OCI-LY3 (cell line): ENCODE results near the gene SELENON.

ENCODE experiments used
- H2AFZ ChIP-seq: fragments of 200-600, 300-600 bp; shearing (Covaris generic); 2 replicates; pipeline ENCODE4 v1.6.0; 2014; ENCODE audit warnings: antibody characterized with exemption, low read depth, low read length
- H3K27ac ChIP-seq: fragments of 200-600, 300-600 bp; sonication (generic); 2 replicates; pipeline ENCODE4 v1.5.1; 2014; ENCODE audit warnings: mild to moderate bottlenecking, low read length, moderate library complexity, mixed read lengths
- H3K27me3 ChIP-seq: fragments of 200-600, 300-600 bp; sonication (generic); 2 replicates; pipeline ENCODE4 v1.6.1; 2014; ENCODE audit warnings: low read depth, low read length, mixed read lengths
- H3K36me3 ChIP-seq: fragments of 200-600, 300-600 bp; sonication (generic); replicated peaks from 2 replicates; pipeline ENCODE3; 2014; ENCODE audit warnings: low read depth, low read length, mixed read lengths
- H3K4me1 ChIP-seq: fragments of 300-600, 200-600 bp; sonication (generic); 2 replicates; pipeline ENCODE4 v1.6.1; 2014; ENCODE audit warnings: low read length, mixed read lengths
- H3K4me2 ChIP-seq: fragments of 200-600, 300-600 bp; sonication (generic); 2 replicates; pipeline ENCODE4 v1.6.1; 2014; ENCODE audit warnings: low read length, mixed read lengths
- H3K4me3 ChIP-seq: fragments of 300-600, 200-600 bp; sonication (generic); 2 replicates; pipeline ENCODE4 v1.5.1; 2014; ENCODE audit warnings: antibody characterized with exemption, mild to moderate bottlenecking, low read length, moderate library complexity
- H3K79me2 ChIP-seq: fragments of 300-600, 200-600 bp; shearing (Covaris generic); 2 replicates; pipeline ENCODE4 v1.6.1; 2014; ENCODE audit warnings: mild to moderate bottlenecking, low read length, mixed read lengths
- H3K9ac ChIP-seq: fragments of 300-600, 200-600 bp; shearing (Covaris generic); 2 replicates; pipeline ENCODE4 v1.6.0; 2014; ENCODE audit warnings: mild to moderate bottlenecking, low read length, moderate library complexity
- H3K9me3 ChIP-seq: fragments of 200-600, 300-600 bp; shearing (Covaris generic); 2 replicates; pipeline ENCODE4 v1.6.1; 2014; ENCODE audit warnings: low read length, mixed read lengths; ENCODE audit not compliant: insufficient read depth
- H4K20me1 ChIP-seq: fragments of 200-600, 300-600 bp; sonication (generic); 2 replicates; pipeline ENCODE4 v1.6.1; 2016; ENCODE audit warnings: low read length, mixed read lengths; ENCODE audit not compliant: insufficient read depth
- EZH2phosphoT487 ChIP-seq: fragments of 200-600 bp; shearing (Covaris generic); IDR thresholded peaks from 2 replicates; pipeline ENCODE4 v1.6.1; 2018; ENCODE audit warnings: antibody characterized with exemption, mixed run types, low read depth
- TF ChIP-seq, protein P1 (sequence below): fragments of 200-600, 300-600 bp; sonication (generic); IDR thresholded peaks from 2 replicates; pipeline ENCODE4 v1.5.1; 2014; ENCODE audit warnings: antibody characterized with exemption, low read length, low read depth

The SELENON gene

DNA sequence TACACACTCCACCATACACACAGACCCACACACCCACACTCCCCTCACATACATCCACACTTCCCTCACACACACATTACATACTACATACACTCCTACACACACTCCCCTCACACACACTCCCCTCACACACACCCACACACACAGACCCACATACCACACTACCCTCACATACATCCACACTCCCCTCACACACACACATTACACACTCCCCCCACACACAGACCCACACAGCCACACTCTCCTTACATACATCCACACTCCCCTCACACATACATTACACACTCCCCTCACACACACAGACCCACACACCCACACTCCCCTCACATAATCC lies 32.6 kb upstream of the SELENON start:
- no peaks in the 10 kb centered on the region for H3K79me2 ChIP-seq
- H3K27ac ChIP-seq = no peak overlapping the region
- no peak for TF ChIP-seq EZH2phosphoT487
- TF ChIP-seq, protein P1, sequence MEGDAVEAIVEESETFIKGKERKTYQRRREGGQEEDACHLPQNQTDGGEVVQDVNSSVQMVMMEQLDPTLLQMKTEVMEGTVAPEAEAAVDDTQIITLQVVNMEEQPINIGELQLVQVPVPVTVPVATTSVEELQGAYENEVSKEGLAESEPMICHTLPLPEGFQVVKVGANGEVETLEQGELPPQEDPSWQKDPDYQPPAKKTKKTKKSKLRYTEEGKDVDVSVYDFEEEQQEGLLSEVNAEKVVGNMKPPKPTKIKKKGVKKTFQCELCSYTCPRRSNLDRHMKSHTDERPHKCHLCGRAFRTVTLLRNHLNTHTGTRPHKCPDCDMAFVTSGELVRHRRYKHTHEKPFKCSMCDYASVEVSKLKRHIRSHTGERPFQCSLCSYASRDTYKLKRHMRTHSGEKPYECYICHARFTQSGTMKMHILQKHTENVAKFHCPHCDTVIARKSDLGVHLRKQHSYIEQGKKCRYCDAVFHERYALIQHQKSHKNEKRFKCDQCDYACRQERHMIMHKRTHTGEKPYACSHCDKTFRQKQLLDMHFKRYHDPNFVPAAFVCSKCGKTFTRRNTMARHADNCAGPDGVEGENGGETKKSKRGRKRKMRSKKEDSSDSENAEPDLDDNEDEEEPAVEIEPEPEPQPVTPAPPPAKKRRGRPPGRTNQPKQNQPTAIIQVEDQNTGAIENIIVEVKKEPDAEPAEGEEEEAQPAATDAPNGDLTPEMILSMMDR = no peak
- no peak overlapping the region for H3K9ac ChIP-seq
- H4K20me1 ChIP-seq = no peaks in the 10 kb centered on the region
- no peak overlapping the region for H3K4me2 ChIP-seq
- no peak overlapping the region for H3K4me3 ChIP-seq
- no peaks in the 10 kb centered on the region for H3K27me3 ChIP-seq
- H3K4me1 ChIP-seq = no peaks in the 10 kb centered on the region
- H2AFZ ChIP-seq = no peak overlapping the region
- H3K36me3 ChIP-seq = no peaks in the 10 kb centered on the region
- H3K9me3 ChIP-seq = no peaks in the 10 kb centered on the region

DNA sequence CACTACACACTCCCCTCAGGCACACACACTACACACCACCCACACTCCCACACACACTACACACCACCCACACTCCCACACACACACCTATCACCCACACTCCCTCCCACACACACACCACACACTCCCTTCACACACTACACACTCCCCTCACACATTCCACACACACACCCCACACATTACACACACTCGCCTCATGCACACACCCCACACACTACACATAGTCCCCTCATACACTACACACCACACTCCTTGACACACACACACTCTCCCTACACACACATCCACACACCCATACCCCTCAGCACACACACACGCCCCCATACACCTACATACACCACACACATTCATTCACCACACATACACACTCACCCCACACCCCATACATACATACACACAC lies 31.0 kb upstream of the SELENON start:
- H3K36me3 ChIP-seq = no peaks in the 10 kb centered on the region

DNA sequence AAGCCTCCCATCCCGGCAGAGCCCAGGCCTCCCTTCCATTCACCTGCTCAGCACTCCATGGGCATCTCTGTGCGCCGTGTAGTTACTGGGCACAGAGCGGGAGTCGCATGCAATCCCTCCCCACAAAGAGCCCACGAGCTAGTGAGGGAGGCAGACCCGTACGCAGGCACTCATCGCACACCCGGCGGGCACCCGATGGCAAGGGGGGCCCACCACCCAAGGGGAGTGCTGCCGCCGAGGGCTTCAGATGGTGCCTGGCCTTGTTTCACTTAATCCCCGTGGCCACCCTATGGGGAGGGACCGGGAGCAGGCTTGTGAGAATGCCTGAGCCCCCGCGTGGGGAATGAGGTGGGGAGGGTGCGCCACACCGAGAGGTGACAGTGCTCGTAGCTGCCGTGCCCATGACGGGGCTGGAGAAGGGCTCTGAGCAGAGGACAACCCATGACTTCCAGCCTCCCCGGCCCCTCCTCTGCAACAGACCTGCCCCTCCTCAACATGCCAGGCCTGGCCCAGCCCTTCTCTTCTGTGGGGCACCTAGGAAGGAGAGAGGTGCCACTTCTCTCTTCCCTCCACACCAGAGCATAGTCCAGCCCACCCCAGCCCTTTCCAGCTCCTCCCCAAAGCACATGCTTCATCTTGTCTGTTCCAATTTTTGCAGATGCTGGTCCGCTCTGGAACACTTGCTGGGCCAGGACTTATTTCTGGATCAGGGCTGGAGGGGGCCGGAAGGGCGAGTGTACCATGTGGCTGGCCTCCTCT lies 30.2 kb upstream of the SELENON start:
- Histone ChIP-seq H3K4me3 (no peak overlapping the region), H4K20me1 (no peaks in the 10 kb centered on the region), H3K9ac (no peak overlapping the region), H3K4me1 (peaks cover 2% of the 10 kb centered on the region; the same call in 1 of the 2 replicates), H3K79me2 (no peaks in the 10 kb centered on the region), H3K27me3 (no peaks in the 10 kb centered on the region), H2AFZ (no peak overlapping the region), H3K36me3 (no peaks in the 10 kb centered on the region), H3K9me3 (no peaks in the 10 kb centered on the region), H3K27ac (no peak overlapping the region), H3K4me2 (no peak overlapping the region)
- TF ChIP-seq, protein P1 = no peak
- TF ChIP-seq EZH2phosphoT487 = no peak

More for the DNA sequence above, 31.0 kb upstream of the SELENON start:
- Histone ChIP-seq H3K27ac (no peak overlapping the region), H3K4me2 (no peak overlapping the region), H3K27me3 (no peaks in the 10 kb centered on the region), H3K9me3 (no peaks in the 10 kb centered on the region), H3K79me2 (no peaks in the 10 kb centered on the region), H3K4me3 (no peak overlapping the region), H3K4me1 (no peaks in the 10 kb centered on the region), H3K9ac (no peak overlapping the region), H4K20me1 (no peaks in the 10 kb centered on the region), H2AFZ (no peak overlapping the region)
- TF ChIP-seq EZH2phosphoT487 = no peak
- TF ChIP-seq, protein P1 = no peak

DNA sequence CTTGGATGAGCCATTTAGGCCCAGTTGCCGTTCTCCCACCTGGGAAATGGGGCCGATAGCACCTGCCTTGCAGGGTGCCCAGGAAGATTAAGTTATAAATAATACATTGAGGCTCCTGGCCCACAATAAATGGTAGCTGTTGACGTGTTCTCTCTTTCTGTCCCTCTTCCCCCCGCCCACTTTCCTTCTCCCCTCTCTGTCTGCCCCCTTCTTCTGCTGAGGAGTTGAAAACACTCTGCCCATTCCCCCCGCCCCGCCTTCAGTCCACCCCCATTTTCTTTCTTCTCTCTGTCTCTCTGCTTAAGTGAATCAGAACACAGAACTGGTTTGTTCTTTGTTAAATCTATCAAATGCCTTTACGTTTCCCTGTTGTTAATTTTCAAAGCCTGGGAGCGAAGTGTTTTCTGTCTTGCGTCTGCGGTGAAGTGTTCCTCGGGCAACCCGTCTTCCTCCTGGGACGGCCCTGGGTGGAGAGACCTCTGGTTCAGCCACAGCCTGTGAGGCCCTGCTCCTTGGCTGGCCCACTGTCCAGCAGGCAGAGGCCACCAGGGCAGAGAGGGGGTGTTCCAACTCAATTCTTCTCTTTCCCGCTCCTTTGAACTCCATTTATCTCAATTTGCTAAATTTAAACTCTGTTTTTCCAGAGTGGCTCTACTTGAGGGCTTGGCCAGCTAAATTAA lies 29.3 kb upstream of the SELENON start:
- Histone ChIP-seq H3K4me1 (peaks cover 9% of the 10 kb centered on the region; the same call in 1 of the 2 replicates), H3K9ac (no peak overlapping the region)

More for the DNA sequence above, 29.3 kb upstream of the SELENON start:
- Histone ChIP-seq H3K79me2 (no peaks in the 10 kb centered on the region), H3K4me2 (no peak overlapping the region), H4K20me1 (no peaks in the 10 kb centered on the region), H3K9me3 (no peaks in the 10 kb centered on the region), H2AFZ (no peak overlapping the region), H3K27ac (no peak overlapping the region), H3K4me3 (no peak overlapping the region), H3K36me3 (no peaks in the 10 kb centered on the region), H3K27me3 (no peaks in the 10 kb centered on the region)
- TF ChIP-seq EZH2phosphoT487 = no peak
- TF ChIP-seq, protein P1 = no peak
